ENCODE measurements around the gene TAB2. TPM values are rescaled to one million over a fixed set of nuclear protein-coding genes. Genes with fewer than 3 reads are reported as not detected.
A peak's percentile ranks its signal among the peaks of the same experiment; 100 is the strongest.

Gene TAB2
- total RNA-seq, 1 donor from 2014 or later = 20.5 TPM

DNA sequence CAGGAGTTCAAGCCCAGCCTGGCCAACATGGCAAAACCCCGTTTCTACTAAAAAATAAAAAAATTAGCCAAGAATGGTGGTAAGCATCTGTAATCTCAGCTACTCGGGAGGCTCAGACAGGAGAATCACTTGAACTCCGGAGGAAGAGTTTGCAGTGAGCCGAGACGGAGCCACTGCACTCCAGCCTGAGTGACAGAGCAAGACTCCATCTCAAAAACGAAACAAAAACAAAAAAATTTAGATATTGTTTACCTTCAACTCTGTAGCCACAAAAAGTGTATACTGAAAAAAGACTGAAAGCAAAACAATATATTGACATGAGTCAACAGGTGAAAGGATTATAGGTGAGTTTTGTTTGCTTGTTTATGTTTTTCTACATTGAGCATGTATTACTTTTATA, 30.6 kb upstream of the TAB2 start:
- Histone ChIP-seq H3K36me3 (ENCODE audit: control insufficient read depth, insufficient read depth, low read length) (no peaks in the 10 kb centered on the region), H3K4me3 (ENCODE audit: low read depth, low read length) (no peak overlapping the region), H3K27me3 (ENCODE audit: control insufficient read depth, insufficient read depth, low read length) (no peaks in the 10 kb centered on the region)
- DNase-seq (ENCODE audit: low read depth) (no peak), FAIRE-seq (no peak)
- TF ChIP-seq, protein P1, sequence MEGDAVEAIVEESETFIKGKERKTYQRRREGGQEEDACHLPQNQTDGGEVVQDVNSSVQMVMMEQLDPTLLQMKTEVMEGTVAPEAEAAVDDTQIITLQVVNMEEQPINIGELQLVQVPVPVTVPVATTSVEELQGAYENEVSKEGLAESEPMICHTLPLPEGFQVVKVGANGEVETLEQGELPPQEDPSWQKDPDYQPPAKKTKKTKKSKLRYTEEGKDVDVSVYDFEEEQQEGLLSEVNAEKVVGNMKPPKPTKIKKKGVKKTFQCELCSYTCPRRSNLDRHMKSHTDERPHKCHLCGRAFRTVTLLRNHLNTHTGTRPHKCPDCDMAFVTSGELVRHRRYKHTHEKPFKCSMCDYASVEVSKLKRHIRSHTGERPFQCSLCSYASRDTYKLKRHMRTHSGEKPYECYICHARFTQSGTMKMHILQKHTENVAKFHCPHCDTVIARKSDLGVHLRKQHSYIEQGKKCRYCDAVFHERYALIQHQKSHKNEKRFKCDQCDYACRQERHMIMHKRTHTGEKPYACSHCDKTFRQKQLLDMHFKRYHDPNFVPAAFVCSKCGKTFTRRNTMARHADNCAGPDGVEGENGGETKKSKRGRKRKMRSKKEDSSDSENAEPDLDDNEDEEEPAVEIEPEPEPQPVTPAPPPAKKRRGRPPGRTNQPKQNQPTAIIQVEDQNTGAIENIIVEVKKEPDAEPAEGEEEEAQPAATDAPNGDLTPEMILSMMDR (IDR thresholded peaks at IDR 0.05; ENCODE audit: insufficient read depth, low read length, severe bottlenecking) = no peak

DNA sequence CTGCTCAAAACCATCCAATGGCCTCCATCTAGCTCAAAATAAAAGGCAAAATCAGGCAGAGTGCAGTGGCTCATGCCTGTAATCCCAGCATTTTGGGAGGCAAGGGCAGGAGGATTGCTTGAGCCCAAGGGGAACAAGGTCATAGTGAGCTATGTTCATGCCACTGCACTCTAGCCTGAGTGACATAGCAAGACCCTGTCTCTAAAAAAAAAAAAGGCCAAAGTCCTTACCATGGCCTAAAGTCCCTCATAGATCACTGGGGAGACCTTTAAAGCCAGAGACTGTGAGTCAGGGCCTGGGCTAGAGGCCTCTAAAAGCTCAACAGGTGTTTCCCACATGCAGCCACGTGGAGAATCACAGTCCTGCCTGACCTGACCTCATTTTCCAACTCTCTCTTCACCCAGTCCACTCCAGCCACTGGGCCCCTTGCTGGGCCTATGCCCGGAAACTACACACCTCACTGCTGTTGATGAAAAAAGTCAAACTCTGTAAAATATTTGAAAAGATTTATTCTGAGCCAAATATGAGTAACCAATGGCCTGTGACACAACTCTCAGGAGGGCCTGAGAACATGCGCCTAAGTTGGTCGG, 28.2 kb upstream of the TAB2 start:
- no peaks in the 10 kb centered on the region for H3K27me3 ChIP-seq (ENCODE audit: control insufficient read depth, insufficient read depth, low read length)
- FAIRE-seq = no peak
- TF ChIP-seq, protein P1 (IDR thresholded peaks at IDR 0.05; ENCODE audit: insufficient read depth, low read length, severe bottlenecking) = no peak
- no peaks in the 10 kb centered on the region for H3K36me3 ChIP-seq (ENCODE audit: control insufficient read depth, insufficient read depth, low read length)
- H3K4me3 ChIP-seq (ENCODE audit: low read depth, low read length) = no peak overlapping the region
- no peak for DNase-seq (ENCODE audit: low read depth)

DNA sequence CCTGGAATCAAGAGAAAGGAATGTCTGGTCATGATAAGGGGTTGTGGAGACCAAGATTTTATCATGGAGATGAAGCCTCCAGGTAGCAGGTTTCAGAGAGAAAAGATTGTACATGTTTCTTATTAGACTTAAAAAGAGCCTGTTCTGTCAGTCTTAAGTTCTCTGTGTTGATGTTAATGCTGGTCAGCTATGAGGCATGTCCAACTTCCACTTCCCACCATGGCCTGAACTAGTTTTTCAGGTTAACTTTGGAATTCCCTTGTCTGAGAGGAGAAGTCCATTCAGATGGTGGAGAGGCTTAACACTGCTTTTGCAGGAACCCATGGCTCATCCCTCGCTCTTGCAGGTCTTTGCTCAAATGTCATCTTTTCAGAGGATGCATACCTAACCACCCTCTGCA, 27.5 kb upstream of the TAB2 start:
- TF ChIP-seq, protein P1 (IDR thresholded peaks at IDR 0.05; ENCODE audit: insufficient read depth, low read length, severe bottlenecking) = no peak
- Histone ChIP-seq H3K27me3 (ENCODE audit: control insufficient read depth, insufficient read depth, low read length) (no peaks in the 10 kb centered on the region), H3K4me3 (ENCODE audit: low read depth, low read length) (no peak overlapping the region), H3K36me3 (ENCODE audit: control insufficient read depth, insufficient read depth, low read length) (no peaks in the 10 kb centered on the region)
- FAIRE-seq (no peak), DNase-seq (ENCODE audit: low read depth) (peak; percentile 16)

DNA sequence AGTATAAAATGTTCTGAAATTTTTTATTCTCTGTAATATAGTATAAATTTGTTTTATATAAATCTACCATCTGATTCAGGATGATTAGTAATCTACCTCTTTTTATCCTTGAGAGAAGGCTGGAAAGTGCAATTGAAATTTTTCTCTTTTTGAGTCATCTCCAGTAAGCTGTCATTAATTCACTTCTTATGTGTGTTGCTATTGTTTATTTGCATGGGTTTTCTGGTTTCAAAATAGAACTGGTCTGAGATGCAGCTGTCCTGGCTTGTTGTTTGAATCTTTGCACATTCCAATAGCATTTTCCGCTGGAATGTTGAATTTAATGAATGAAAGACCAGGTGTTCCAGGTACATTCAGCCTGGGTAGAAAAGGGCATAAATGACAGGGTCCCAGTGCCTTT, 24.3 kb upstream of the TAB2 start:
- DNase-seq (ENCODE audit: low read depth) (peak; percentile 81), FAIRE-seq (no peak)
- no peaks in the 10 kb centered on the region for H3K36me3 ChIP-seq (ENCODE audit: control insufficient read depth, insufficient read depth, low read length)
- no peaks in the 10 kb centered on the region for H3K27me3 ChIP-seq (ENCODE audit: control insufficient read depth, insufficient read depth, low read length)
- no peak overlapping the region for H3K4me3 ChIP-seq (ENCODE audit: low read depth, low read length)
- TF ChIP-seq, protein P1 (IDR thresholded peaks at IDR 0.05; ENCODE audit: insufficient read depth, low read length, severe bottlenecking) = no peak

DNA sequence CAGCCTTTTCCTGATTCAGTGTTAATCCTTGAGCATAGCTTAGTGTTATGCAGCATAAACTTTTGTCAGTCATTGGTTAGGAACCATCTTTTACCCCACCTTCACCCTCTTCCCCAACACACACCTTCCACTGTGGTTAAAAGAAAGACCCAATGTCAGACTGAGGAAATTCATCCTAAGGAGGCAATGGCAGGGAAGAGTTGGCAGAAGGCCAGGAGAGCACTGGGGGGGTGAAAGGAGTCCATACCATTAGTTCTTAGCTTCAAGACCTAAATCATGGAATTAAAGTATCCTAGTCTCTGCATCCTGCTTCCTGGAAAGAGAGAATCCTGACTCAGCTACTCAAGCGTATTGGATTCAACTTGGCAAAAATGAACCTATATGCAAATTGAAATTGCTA, 16.9 kb upstream of the TAB2 start:
- FAIRE-seq (no peak), DNase-seq (ENCODE audit: low read depth) (no peak)
- H3K27me3 ChIP-seq (ENCODE audit: control insufficient read depth, insufficient read depth, low read length) = no peaks in the 10 kb centered on the region
- TF ChIP-seq, protein P1 (IDR thresholded peaks at IDR 0.05; ENCODE audit: insufficient read depth, low read length, severe bottlenecking) = no peak
- no peak overlapping the region for H3K4me3 ChIP-seq (ENCODE audit: low read depth, low read length)
- no peaks in the 10 kb centered on the region for H3K36me3 ChIP-seq (ENCODE audit: control insufficient read depth, insufficient read depth, low read length)

DNA sequence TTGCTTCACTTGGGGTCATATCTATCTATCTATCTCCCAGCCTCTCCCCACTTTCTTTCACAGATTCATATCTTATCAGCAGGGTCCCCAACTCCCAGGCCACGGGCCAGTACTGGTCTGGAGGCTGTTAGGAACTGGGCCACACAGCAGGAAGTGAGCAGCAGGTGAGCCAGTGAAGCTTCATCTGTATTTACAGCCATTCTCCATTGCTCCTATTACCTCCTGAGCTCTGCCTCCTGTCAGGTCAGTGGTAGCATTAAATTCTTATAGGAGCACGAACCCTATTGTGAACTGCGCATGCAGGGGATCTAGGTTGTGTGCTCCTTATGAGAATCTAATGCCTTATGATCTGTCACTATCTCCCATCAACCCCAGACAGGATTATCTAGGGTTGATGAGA, 14.8 kb upstream of the TAB2 start:
- FAIRE-seq = no peak
- no peak for DNase-seq (ENCODE audit: low read depth)
- no peak overlapping the region for H3K4me3 ChIP-seq (ENCODE audit: low read depth, low read length)
- TF ChIP-seq, protein P1 (IDR thresholded peaks at IDR 0.05; ENCODE audit: insufficient read depth, low read length, severe bottlenecking) = no peak
- H3K27me3 ChIP-seq (ENCODE audit: control insufficient read depth, insufficient read depth, low read length) = no peaks in the 10 kb centered on the region
- H3K36me3 ChIP-seq (ENCODE audit: control insufficient read depth, insufficient read depth, low read length) = no peaks in the 10 kb centered on the region

Data from bronchial epithelial cell (primary cell).